MM.1S (cell line): ENCODE data around the gene PPP2R2C.

Source experiments
- DNase-seq: peaks from one replicate; pipeline ENCODE4 v3.0.0-alpha.2; 2015
- H2AFZ ChIP-seq: fragments of 300-600 bp; sonication (generic); 2 replicates; pipeline ENCODE4 v1.6.0; 2016; ENCODE audit warnings: antibody characterized with exemption, low read length
- H3F3A ChIP-seq: fragments of 300-600 bp; sonication (generic); 2 replicates; pipeline ENCODE4 v1.6.1; 2016; ENCODE audit warnings: mild to moderate bottlenecking, antibody characterized with exemption, low read length, moderate library complexity, mixed read lengths; ENCODE audit not compliant: insufficient read depth
- H3K27ac ChIP-seq: fragments of 300-600 bp; sonication (generic); 2 replicates; pipeline ENCODE4 v1.5.1; 2016; ENCODE audit warnings: mild to moderate bottlenecking, low read length
- H3K27me3 ChIP-seq: fragments of 300-600 bp; sonication (generic); replicated peaks from 2 replicates; pipeline ENCODE4 v1.6.0; 2016; ENCODE audit warnings: low read length; ENCODE audit not compliant: insufficient read depth
- H3K36me3 ChIP-seq: fragments of 300-600 bp; sonication (generic); replicated peaks from 2 replicates; pipeline ENCODE4 v1.6.1; 2016; ENCODE audit warnings: mild to moderate bottlenecking, low read length, mixed read lengths; ENCODE audit not compliant: insufficient read depth
- H3K4me1 ChIP-seq: fragments of 300-600 bp; sonication (generic); 2 replicates; pipeline ENCODE4 v1.6.1; 2016; ENCODE audit warnings: low read length, mixed read lengths
- H3K4me2 ChIP-seq: fragments of 300-600 bp; sonication (generic); 2 replicates; pipeline ENCODE4 v1.6.0; 2016; ENCODE audit warnings: low read depth, low read length
- H3K4me3 ChIP-seq: fragments of 300-600 bp; sonication (generic); 2 replicates; pipeline ENCODE4 v1.5.1; 2016; ENCODE audit warnings: low read length, mixed read lengths
- H3K79me2 ChIP-seq: fragments of 300-600 bp; sonication (generic); 2 replicates; pipeline ENCODE4 v1.6.1; 2016; ENCODE audit warnings: mixed run types, low read length, mixed read lengths
- H3K9ac ChIP-seq: fragments of 300-600 bp; sonication (generic); 2 replicates; pipeline ENCODE4 v1.6.1; 2016; ENCODE audit warnings: low read length, mixed read lengths
- H3K9me2 ChIP-seq: fragments of 300-600 bp; sonication (generic); replicated peaks from 2 replicates; pipeline ENCODE4 v1.6.1; 2016; ENCODE audit warnings: mild to moderate bottlenecking, low read length, mixed read lengths; ENCODE audit not compliant: insufficient read depth
- H3K9me3 ChIP-seq: fragments of 300-600 bp; sonication (generic); replicated peaks from 2 replicates; pipeline ENCODE4 v1.6.1; 2016; ENCODE audit warnings: mild to moderate bottlenecking, low read length, mixed read lengths; ENCODE audit not compliant: insufficient read depth
- H4K20me1 ChIP-seq: fragments of 300-600 bp; sonication (generic); 2 replicates; pipeline ENCODE4 v1.6.1; 2016; ENCODE audit warnings: mild to moderate bottlenecking, low read length, moderate library complexity, mixed read lengths; ENCODE audit not compliant: insufficient read depth
- EZH2 ChIP-seq: fragments of 300-600 bp; sonication (generic); optimal IDR thresholded peaks from 2 replicates; pipeline ENCODE3; 2017; ENCODE audit warnings: low read depth, mild to moderate bottlenecking, antibody characterized with exemption, low read length, mixed read lengths
- EZH2phosphoT487 ChIP-seq: fragments of 300-600 bp; sonication (generic); IDR thresholded peaks from 2 replicates; pipeline ENCODE4 v1.6.1; 2018; ENCODE audit warnings: antibody characterized with exemption, low read length
- TF ChIP-seq, protein P1 (sequence below): fragments of 300-600 bp; sonication (generic); IDR thresholded peaks from 2 replicates; pipeline ENCODE4 v1.5.1; 2016; ENCODE audit warnings: antibody characterized with exemption, low read length, mixed read lengths

Gene PPP2R2C

DNA sequence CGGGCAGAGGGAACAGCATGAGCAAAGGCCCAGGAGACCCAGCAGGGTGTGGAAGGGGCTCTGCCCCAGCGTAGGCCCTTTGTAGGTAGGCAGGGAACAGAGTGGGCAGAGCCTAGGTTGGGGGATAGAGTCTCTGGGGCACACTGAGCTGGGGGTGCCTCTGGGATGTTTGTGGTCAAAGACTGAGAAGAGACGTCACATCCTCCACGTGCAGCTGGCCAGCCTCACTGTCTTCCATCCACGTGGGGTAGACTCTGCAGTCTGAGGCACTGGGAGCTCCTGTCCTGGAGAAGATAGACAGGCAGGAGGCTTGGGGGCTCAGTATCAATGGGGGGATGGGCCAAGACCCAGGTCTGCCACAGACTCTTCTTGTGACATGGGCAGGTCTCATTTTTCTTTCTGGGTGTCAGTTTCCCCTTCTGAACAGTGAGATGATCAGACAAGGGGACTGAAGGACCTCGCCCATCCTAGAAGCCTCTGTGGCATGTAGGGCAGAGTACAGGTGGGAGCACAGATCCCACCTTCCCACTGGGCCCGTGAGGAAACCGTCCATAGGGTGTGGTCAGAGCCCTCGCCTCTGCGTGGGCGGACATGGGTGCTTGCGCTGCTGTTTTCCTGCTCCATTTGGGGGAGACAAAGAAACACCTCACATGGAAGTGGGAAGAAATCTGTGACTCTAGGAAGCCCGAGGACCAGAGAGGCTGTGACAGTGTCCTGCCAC lies 179.9 kb downstream of the PPP2R2C start:
- Histone ChIP-seq H3K4me1 (no peaks in the 10 kb centered on the region), H3K9me2 (no peaks in the 10 kb centered on the region), H3F3A (no peaks in the 10 kb centered on the region), H3K27ac (no peak overlapping the region), H3K4me3 (no peak overlapping the region), H3K4me2 (no peak overlapping the region), H3K79me2 (no peaks in the 10 kb centered on the region), H3K27me3 (no peaks in the 10 kb centered on the region), H3K36me3 (no peaks in the 10 kb centered on the region), H3K9ac (no peak overlapping the region), H3K9me3 (no peaks in the 10 kb centered on the region), H4K20me1 (no peaks in the 10 kb centered on the region), H2AFZ (no peak overlapping the region)
- TF ChIP-seq EZH2phosphoT487 (no peak), EZH2 (no peak)
- TF ChIP-seq, protein P1, sequence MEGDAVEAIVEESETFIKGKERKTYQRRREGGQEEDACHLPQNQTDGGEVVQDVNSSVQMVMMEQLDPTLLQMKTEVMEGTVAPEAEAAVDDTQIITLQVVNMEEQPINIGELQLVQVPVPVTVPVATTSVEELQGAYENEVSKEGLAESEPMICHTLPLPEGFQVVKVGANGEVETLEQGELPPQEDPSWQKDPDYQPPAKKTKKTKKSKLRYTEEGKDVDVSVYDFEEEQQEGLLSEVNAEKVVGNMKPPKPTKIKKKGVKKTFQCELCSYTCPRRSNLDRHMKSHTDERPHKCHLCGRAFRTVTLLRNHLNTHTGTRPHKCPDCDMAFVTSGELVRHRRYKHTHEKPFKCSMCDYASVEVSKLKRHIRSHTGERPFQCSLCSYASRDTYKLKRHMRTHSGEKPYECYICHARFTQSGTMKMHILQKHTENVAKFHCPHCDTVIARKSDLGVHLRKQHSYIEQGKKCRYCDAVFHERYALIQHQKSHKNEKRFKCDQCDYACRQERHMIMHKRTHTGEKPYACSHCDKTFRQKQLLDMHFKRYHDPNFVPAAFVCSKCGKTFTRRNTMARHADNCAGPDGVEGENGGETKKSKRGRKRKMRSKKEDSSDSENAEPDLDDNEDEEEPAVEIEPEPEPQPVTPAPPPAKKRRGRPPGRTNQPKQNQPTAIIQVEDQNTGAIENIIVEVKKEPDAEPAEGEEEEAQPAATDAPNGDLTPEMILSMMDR, result no peak
- DNase-seq, result no peak

DNA sequence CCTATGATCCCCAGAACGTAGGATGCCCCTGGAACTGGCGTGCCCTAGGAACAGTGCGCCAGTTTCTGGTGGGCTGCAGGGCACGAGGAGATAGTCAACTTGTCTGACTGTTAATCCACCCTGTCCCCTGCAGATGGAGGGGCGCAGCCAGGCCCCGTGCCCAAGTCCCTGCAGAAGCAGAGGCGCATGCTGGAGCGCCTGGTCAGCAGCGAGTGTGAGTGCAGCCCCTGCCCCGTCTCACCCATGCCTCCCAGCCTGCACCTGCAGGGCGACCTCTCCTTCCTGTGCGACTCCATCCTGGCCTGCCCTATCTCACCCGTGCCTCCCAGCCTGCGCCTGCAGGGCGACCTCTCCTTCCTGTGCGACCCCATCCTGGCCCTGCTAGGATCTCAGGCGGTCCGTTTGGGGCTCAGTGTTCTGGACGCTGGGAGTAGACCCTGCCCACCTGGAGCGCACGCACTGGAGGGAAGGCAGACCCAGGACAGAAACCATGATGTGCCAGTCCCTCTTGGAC lies 180.6 kb downstream of the PPP2R2C start:
- H3K27ac ChIP-seq, result no peak overlapping the region
- no peaks in the 10 kb centered on the region for H3K4me1 ChIP-seq
- H4K20me1 ChIP-seq, result no peaks in the 10 kb centered on the region
- H3K36me3 ChIP-seq, result no peaks in the 10 kb centered on the region
- DNase-seq, result no peak
- H3K9me3 ChIP-seq, result no peaks in the 10 kb centered on the region
- H3F3A ChIP-seq, result no peaks in the 10 kb centered on the region
- no peak overlapping the region for H2AFZ ChIP-seq
- H3K79me2 ChIP-seq, result no peaks in the 10 kb centered on the region
- no peak overlapping the region for H3K9ac ChIP-seq
- TF ChIP-seq EZH2phosphoT487 (no peak), EZH2 (no peak)
- TF ChIP-seq, protein P1, result no peak
- no peak overlapping the region for H3K4me3 ChIP-seq
- H3K4me2 ChIP-seq, result no peak overlapping the region
- no peaks in the 10 kb centered on the region for H3K9me2 ChIP-seq
- H3K27me3 ChIP-seq, result no peaks in the 10 kb centered on the region

DNA sequence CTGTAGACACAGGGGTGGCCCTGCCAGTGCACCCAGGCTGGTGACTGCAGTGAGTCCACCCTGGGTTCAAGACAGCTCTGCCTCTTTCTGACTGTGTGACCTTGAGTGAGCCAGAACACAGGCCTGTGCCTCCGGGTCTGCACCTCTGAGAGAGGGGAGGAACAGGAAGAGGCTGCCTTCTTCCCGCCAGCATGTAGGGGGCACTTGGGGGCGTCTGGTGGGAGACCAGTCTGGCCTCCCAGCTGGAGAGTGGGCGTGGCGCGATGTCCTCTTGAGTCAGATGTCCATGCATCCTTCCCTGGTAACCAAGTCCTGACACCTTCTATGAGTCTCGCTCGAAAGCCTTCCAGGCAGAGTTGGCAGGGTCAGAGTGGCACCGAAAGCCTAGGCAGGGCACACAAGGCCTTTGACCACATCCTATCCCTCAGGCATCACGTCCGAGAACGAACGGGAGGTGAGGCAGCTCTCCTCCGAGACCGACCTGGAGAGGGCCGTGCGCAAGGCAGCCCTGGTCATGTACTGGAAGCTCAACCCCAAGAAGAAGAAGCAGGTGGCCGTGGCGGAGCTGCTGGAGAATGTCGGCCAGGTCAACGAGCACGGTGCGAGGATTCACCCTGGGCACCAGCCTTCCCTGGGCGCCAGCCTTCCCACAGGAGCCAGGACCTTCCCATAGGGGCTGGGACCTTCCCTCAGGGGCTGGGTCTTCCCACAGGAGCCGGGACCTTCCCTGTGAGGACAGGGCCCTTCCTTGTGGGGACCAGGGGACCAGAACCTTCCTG lies 181.5 kb downstream of the PPP2R2C start:
- Histone ChIP-seq H3K4me1 (no peaks in the 10 kb centered on the region), H4K20me1 (no peaks in the 10 kb centered on the region), H2AFZ (no peak overlapping the region), H3K9ac (no peak overlapping the region), H3K36me3 (no peaks in the 10 kb centered on the region), H3K4me3 (no peak overlapping the region), H3K9me3 (no peaks in the 10 kb centered on the region), H3K79me2 (no peaks in the 10 kb centered on the region), H3F3A (no peaks in the 10 kb centered on the region), H3K27me3 (no peaks in the 10 kb centered on the region), H3K27ac (no peak overlapping the region), H3K9me2 (no peaks in the 10 kb centered on the region), H3K4me2 (no peak overlapping the region)
- TF ChIP-seq, protein P1, result no peak
- no peak for TF ChIP-seq EZH2
- no peak for TF ChIP-seq EZH2phosphoT487
- DNase-seq, result no peak
